ENCODE measurements around the gene GNAQ.

The GNAQ gene

DNA sequence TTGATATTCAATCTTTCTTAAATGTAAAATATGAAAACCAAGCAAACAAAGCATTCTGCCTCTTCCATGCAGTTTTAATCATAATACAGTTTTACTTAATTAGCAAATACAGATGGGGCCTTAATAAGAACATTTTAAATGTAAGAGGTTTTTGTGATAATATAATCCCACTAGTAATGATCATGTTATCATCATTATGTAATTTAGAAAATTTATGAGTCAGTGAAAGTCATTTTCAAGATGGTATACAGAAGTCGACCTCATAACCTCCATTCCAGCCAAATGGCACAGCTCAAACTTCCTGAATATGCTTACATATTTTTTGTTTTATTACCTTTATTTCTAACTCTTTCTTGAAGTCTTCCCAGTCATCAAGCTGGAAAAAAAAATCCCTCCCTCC, 281.3 kb downstream of the GNAQ start:
- no peak overlapping the region for H3K4me3 ChIP-seq (ENCODE audit: low read depth, low read length)
- DNase-seq = no peak
- H3K36me3 ChIP-seq (replicated peaks) = no peaks in the 10 kb centered on the region
- in situ Hi-C loops (cut with HindIII; ENCODE audit: low pct_ligation_motif_present, low sequenced_read_pairs) = no loop called here
- H3K27me3 ChIP-seq (replicated peaks) = no peaks in the 10 kb centered on the region
- H3K27ac ChIP-seq = peak overlapping the region; percentile 58
- TF ChIP-seq CTCF (IDR thresholded peaks at IDR 0.05; ENCODE audit: low read depth, low read length, missing control alignments) = no peak

DNA sequence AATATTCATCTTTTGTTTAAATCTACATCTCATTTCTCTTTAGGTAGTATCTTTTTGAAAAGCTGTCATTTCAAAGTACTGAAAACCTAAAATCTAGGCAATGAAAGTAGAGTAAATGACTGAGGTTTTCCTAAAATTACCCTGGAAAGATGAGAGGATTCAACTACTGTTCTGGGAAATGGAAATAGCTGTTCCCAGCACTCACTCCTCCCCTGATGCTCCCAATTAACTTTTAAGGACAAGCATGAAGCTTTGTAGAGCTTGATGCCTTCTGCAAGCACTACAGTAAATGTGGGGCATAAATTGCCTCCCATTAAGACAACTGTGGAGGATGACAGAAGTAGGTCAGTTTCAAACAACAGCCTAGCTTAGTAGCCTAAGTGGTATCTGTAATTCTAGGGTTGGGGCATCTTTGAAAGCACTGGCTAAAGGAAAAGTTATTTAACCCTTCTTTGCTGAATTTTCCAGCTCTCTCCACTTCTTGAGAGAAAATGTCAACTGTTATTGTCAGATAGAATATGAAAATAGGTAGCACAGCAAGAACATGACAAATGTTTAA, 283.3 kb downstream of the GNAQ start:
- H3K36me3 ChIP-seq (replicated peaks) = no peaks in the 10 kb centered on the region
- H3K4me3 ChIP-seq (ENCODE audit: low read depth, low read length) = no peak overlapping the region
- H3K27ac ChIP-seq = no peak overlapping the region
- no peak for TF ChIP-seq CTCF (IDR thresholded peaks at IDR 0.05; ENCODE audit: low read depth, low read length, missing control alignments)
- in situ Hi-C loops (cut with HindIII; ENCODE audit: low pct_ligation_motif_present, low sequenced_read_pairs) = no loop called here
- DNase-seq = no peak
- no peaks in the 10 kb centered on the region for H3K27me3 ChIP-seq (replicated peaks)

DNA sequence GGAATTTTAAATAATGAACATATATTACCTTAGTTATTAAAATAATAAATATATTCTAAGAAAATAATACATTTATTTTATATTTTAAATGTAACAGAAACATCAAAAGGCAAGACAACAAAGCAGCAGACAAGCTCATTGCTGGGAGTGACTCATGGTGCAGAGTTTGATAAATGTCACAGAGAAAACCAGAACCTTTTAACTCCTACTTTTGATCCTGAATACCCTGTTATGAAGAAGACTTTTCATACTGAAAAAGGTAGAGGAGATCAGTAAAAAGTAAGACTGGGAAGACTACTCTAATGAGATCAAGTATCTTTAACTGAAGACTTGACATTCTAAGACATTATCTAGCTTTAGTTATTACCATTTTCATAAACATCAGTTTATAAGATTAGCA, 284.4 kb downstream of the GNAQ start:
- in situ Hi-C loops (cut with HindIII; ENCODE audit: low pct_ligation_motif_present, low sequenced_read_pairs) = no loop called here
- Histone ChIP-seq H3K4me3 (ENCODE audit: low read depth, low read length) (no peak overlapping the region), H3K27ac (no peak overlapping the region), H3K36me3 (replicated peaks) (no peaks in the 10 kb centered on the region), H3K27me3 (replicated peaks) (no peaks in the 10 kb centered on the region)
- no peak for DNase-seq
- TF ChIP-seq CTCF (IDR thresholded peaks at IDR 0.05; ENCODE audit: low read depth, low read length, missing control alignments) = no peak

- in situ Hi-C loops (cut with HindIII; ENCODE audit: low pct_ligation_motif_present, low sequenced_read_pairs) = no loop called here
- TF ChIP-seq CTCF (IDR thresholded peaks at IDR 0.05; ENCODE audit: low read depth, low read length, missing control alignments) = no peak
- Histone ChIP-seq H3K36me3 (replicated peaks) (no peaks in the 10 kb centered on the region), H3K4me3 (ENCODE audit: low read depth, low read length) (no peak overlapping the region), H3K27ac (no peak overlapping the region), H3K27me3 (replicated peaks) (no peaks in the 10 kb centered on the region)
- DNase-seq = no peak
These were observed 286.7 kb downstream of the GNAQ start for GRCh38 chr9:77744841-77745430.

GRCh38 chr9:77743386-77743785, 288.2 kb downstream of the GNAQ start:
- Histone ChIP-seq H3K4me3 (ENCODE audit: low read depth, low read length) (no peak overlapping the region), H3K36me3 (replicated peaks) (no peaks in the 10 kb centered on the region), H3K27me3 (replicated peaks) (no peaks in the 10 kb centered on the region), H3K27ac (no peak overlapping the region)
- in situ Hi-C loops (cut with HindIII; ENCODE audit: low pct_ligation_motif_present, low sequenced_read_pairs) = no loop called here
- DNase-seq = no peak
- no peak for TF ChIP-seq CTCF (IDR thresholded peaks at IDR 0.05; ENCODE audit: low read depth, low read length, missing control alignments)

GRCh38 chr9:77738932-77739331, 292.7 kb downstream of the GNAQ start:
- H3K36me3 ChIP-seq (replicated peaks) = no peaks in the 10 kb centered on the region
- no peak for TF ChIP-seq CTCF (IDR thresholded peaks at IDR 0.05; ENCODE audit: low read depth, low read length, missing control alignments)
- H3K27me3 ChIP-seq (replicated peaks) = no peaks in the 10 kb centered on the region
- H3K4me3 ChIP-seq (ENCODE audit: low read depth, low read length) = no peak overlapping the region
- no peak overlapping the region for H3K27ac ChIP-seq
- no peak for DNase-seq
- in situ Hi-C loops (cut with HindIII; ENCODE audit: low pct_ligation_motif_present, low sequenced_read_pairs) = no loop called here
